ENCODE results near the gene BCAT1.

The BCAT1 gene

GRCh38 chr12:24773996-24774395, 174.9 kb downstream of the BCAT1 start:
- H3K4me3 ChIP-seq (ENCODE audit: low read length) = no peak overlapping the region
- TF ChIP-seq CTCF (conservative IDR thresholded peaks at IDR 0.05; ENCODE audit: low read length) = no peak
- no peak for DNase-seq (ENCODE audit: low read depth)

- no peak for TF ChIP-seq CTCF (conservative IDR thresholded peaks at IDR 0.05; ENCODE audit: low read length)
- no peak for DNase-seq (ENCODE audit: low read depth)
- no peak overlapping the region for H3K4me3 ChIP-seq (ENCODE audit: low read length)
Observed at GRCh38 chr12:24772813-24773212, 176.1 kb downstream of the BCAT1 start.

- DNase-seq (ENCODE audit: low read depth) = no peak
- H3K4me3 ChIP-seq (ENCODE audit: low read length) = no peak overlapping the region
- no peak for TF ChIP-seq CTCF (conservative IDR thresholded peaks at IDR 0.05; ENCODE audit: low read length)
Observed at GRCh38 chr12:24770821-24771220, 178.1 kb downstream of the BCAT1 start.

GRCh38 chr12:24770334-24770733, 178.6 kb downstream of the BCAT1 start:
- no peak for DNase-seq (ENCODE audit: low read depth)
- no peak overlapping the region for H3K4me3 ChIP-seq (ENCODE audit: low read length)
- no peak for TF ChIP-seq CTCF (conservative IDR thresholded peaks at IDR 0.05; ENCODE audit: low read length)

GRCh38 chr12:24769682-24770081, 179.2 kb downstream of the BCAT1 start:
- TF ChIP-seq CTCF (conservative IDR thresholded peaks at IDR 0.05; ENCODE audit: low read length) = no peak
- H3K4me3 ChIP-seq (ENCODE audit: low read length) = no peak overlapping the region
- DNase-seq (ENCODE audit: low read depth) = no peak

GRCh38 chr12:24768415-24768814, 180.5 kb downstream of the BCAT1 start:
- no peak for DNase-seq (ENCODE audit: low read depth)
- no peak overlapping the region for H3K4me3 ChIP-seq (ENCODE audit: low read length)
- TF ChIP-seq CTCF (conservative IDR thresholded peaks at IDR 0.05; ENCODE audit: low read length) = no peak

GRCh38 chr12:24767016-24767415, 181.9 kb downstream of the BCAT1 start:
- no peak overlapping the region for H3K4me3 ChIP-seq (ENCODE audit: low read length)
- DNase-seq (ENCODE audit: low read depth) = no peak
- TF ChIP-seq CTCF (conservative IDR thresholded peaks at IDR 0.05; ENCODE audit: low read length) = no peak
